Thyroid gland (tissue), 4 donors: ENCODE data around the gene STXBP1.

Experiments used
- CTCF ChIP-seq, 6 experiments: fragments of 200-600 bp in 3 of 6; fragments of 450-650 bp in 3 of 6; sonication (generic) in 3 of 6; IDR thresholded peaks; one replicate each; pipeline ENCODE4 v1.5.1; 2016 to 2019; ENCODE audit warnings: antibody characterized with exemption in 6 of 6, mild to moderate bottlenecking in 2 of 6, inconsistent platforms in 1 of 6, moderate library complexity in 1 of 6
- POLR2A ChIP-seq, 2 donors: fragments of 450-650 bp; IDR thresholded peaks; one replicate each; pipeline ENCODE4 v1.6.1; 2017; ENCODE audit warnings: antibody characterized with exemption in 2 of 2, mild to moderate bottlenecking in 2 of 2, moderate library complexity in 1 of 2

- TF ChIP-seq POLR2A (IDR thresholded peaks at IDR 0.05) = no peak
- TF ChIP-seq CTCF (IDR thresholded peaks at IDR 0.05) = no peak
Measured at GRCh38 chr9:127693697-127694096, 81.6 kb downstream of the STXBP1 start.
